COR-L47 (cell line): ENCODE results near the gene NEUROG3.

Source experiments
- DNase-seq: peaks from one replicate; lab custom pipeline; 2025; lab: John Stamatoyannopoulos, UW

The NEUROG3 gene, protein sequence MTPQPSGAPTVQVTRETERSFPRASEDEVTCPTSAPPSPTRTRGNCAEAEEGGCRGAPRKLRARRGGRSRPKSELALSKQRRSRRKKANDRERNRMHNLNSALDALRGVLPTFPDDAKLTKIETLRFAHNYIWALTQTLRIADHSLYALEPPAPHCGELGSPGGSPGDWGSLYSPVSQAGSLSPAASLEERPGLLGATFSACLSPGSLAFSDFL

DNA sequence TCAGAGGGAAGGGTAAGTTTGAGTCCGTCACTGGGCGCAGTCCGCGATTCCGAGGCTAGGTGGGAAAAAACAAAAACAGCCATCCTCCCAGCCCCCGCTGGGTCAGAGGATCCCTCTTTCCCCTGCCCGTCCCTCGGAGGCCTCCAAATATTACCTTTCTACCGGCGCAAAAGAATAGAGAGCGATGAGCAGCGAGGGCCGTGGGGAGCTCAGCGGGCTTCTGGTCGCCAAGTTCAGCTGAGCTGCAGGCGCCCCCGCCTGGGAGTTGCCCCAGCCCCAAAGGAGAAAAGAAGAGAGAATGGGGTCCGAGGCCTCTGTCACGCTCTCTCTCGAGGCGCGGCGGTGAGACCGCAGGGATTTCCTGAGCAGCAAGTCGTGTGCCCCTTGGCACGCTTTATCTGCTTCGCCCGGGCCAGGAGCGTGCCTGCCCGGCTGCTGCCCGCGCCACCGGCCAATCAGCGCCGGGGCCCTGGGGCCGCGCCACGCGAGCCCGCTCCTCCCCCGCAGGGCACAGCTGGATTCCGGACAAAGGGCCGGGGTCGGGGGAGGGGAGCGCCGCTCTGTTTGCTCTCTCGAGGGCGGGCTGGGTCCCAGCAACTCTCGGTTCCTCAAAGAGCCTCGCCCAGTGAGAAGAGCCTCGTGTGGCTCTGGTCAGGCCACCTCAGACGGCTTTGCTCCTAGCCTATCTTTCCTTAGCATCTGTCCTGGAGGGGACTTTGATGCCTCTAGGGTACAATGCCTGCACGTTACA lies at the start of gene NEUROG3:
NEUROG3 (minus strand) TSS at position 367 of the 751 bp plus-strand sequence. CDS start 379 bp downstream, outside the sequence.
- no peak for DNase-seq

DNA sequence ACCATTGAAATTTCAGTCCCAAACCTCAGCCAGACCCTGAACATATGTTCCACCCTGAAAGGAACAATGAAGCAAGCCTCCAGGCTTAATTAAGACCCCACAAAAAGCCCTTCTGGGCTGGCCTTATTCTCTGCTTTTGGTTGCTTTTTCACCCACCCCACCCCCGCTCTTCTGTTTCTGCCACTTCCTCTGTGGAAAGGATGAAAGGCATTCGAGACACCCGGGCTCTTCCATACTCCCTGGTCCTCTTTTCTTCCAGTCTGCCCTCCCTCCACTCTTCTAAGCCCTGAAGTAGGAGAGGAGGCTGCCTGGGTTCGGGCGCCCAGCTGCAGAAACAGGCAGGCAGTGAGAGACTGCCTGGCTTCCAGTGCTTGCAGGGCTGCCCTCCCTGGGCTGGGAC lies 47.4 kb upstream of the NEUROG3 start:
- no peak for DNase-seq

DNA sequence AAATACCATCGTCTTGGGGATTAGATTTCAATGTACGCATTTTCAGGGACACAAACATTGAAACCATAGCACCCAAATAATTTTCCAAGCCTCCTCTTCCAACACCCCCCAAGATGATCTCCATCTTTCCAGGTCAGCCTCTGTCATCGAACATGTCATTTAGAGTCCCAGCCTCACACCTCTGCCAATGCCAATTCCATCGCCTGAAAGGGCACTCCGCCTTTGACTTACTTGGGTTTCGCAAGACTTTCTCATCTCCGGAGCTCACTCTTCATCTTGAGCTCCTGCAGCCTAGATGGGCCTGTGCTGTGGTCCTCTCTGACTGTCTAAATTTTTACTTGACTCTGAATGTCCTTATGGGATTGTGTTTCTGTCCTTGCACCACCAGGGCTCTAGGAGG lies 46.4 kb upstream of the NEUROG3 start:
- DNase-seq: no peak

DNA sequence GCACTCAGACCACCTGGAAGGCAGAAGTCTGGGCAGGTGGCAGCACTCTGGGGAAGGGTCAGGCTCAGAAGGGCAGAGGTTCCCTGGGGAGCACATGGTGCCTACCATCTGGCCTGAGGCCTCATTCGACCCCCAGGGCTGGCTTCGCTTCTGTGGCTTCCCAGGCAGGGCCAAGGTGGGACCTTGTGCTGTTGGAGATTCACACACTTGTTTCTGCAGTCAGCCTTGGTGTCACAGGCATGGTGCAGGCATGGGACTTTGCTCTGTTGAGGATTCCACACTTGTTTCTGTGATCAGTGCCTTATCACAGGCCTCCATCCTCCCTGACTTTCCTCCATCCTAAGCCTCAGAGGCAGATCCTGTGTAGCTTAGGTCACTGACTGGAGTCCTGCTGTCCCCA lies 45.5 kb upstream of the NEUROG3 start:
- no peak for DNase-seq

DNA sequence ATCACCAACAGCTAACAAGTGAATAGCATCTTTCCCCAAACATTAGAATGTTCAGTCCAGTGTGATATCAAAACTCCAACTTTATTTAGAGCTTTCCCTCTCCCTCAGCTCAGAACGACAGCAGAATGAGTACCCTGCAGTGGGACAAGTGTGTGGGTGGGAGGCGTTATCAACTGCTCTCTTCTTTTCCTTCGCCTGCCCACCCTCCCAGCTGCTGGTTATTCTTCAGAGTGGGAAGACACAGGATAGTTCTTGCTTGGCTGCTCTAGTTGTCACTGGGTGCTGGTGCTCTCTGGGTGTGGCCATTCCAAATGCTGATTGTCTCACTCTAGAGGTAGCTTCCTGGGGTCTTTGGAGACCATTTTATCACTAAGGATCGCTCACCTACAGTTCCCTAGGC lies 43.1 kb upstream of the NEUROG3 start:
- no peak for DNase-seq

DNA sequence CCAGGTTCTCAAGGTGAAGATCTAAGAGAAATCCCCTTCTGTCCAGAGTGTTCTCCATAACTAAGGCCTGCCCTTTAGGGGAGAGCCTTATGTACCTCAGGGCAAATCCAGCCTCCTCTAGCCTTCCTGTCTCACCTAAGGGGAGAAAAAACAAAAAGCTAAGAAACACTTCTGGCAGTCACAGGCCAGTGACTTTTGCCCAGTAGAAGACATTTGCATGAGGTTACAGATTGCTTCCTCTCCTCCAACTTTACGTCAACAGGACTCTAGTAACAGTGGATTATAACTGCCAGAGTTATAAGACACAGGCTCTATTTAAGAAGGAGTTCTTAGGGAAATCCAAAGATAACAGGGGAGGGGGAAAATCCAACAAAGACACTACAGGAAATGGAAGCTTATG lies 40.9 kb upstream of the NEUROG3 start:
- no peak for DNase-seq

DNA sequence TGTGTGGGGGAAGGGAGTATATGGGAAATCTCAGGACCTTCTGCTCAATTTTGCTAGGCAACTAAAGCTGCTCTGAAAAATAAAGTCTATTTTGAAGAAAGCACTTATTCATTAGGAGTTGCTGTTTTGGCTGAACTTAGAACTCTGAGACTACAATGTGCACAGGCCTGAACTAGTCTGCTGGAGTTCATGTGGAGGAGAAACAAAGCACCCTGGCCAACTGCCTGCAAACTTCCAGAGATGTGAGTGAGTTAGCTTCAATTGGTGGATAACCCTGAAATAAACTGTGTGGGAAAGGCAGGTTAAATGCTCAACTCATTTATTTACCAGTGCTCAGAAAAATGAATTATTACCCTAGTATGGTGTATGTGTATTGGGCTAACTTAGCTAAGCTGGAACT lies 39.5 kb upstream of the NEUROG3 start:
- DNase-seq: no peak

DNA sequence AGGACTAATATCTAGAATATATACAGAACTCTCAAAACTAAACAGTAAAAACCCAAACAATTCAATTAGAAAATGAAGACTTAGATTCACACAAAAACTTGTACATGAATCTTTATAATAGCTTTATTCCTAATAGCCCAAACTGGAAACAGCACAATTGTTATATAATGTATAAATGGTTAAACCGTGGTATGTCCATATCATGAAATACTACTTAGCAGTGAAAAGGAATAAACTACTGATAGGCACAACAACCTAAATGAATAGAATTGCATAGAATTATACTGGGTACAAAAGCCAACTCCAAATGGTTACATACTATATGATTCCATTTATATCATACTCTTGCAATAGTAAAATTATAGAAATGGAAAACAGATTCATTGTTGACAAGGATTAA lies 35.9 kb upstream of the NEUROG3 start:
- DNase-seq: no peak

DNA sequence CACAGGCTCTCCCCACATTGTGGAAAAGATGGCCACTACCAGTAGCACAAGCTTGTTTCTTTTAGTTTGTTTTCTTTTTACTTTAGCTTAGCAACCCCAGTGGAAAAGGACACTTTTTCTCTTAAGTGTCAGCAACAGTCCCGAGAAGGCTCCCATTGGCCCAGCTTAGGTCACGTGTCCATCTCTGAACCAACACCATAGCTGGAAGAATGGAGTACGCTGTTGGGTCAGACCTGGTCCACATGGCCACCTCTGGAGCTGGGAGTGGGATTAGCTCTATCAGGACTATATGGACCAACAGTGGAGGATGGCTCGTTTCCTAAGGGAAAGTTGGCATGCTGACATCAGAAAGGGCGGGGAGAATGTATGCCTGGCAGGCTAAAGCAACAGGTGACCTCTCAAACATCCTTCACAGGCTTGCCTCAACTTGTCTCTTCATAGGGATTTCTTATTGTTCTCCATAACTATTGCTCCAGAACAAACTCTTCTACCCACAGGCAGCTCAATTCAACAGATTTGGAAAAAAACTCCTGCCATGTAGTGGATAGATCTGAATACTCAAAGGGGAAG lies 27.6 kb upstream of the NEUROG3 start:
- DNase-seq: no peak

DNA sequence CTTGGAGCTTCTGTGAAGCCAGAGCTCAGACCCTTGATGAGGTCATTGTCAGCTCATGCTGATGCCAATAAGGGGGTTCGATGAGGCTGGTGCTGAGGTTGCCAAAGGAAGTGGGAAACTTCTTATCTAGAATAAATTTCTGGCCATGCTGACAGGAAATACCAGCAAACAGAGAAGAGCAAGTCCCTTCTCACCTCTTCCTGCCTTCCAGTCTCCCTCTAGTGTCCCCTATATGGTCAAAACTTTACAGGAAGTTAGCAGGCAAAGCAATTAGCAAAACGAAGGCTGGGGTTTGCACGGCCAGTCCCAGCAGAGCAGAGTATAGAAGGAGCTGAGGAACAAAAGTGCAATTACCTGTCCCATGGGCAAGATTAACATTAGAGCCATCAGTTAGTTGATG lies 15.1 kb upstream of the NEUROG3 start:
- DNase-seq: no peak

DNA sequence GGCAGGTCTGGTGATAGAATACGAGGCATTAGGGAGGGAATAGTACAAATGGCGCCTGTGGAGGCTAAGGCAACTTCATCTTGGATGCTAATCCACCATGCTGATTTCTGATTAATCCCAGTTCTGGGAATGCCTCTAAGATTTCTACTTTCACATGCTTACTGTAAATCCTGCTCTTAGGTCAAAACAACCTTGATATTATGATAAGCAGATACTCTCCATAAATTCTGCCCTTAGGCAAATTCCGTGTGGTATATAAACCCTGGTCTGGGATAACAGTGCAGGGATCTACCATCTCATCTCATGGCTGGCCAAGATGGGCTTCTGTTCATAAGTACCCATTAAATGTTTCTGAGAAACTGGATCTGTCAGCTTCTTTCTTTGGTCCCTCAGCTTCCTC lies 11.4 kb upstream of the NEUROG3 start:
- no peak for DNase-seq

DNA sequence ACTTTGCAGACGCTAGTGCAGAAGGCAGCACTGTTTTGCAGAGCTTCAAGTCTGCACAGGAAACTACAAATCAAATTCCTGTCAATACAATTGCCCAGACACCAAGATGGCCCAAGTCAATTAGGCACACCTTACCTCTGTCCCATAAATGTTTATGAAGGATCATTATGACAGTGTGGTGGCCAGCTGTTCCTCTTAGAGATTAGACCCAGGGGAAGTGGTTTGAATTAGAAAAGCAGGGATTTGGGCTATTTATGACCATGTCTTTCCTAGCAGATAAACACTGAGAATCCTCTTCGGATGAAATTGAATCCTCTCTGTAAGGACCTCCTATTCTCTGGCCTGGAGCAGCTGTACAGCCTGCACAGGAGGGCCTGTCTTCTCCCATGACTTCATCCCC lies 9.9 kb upstream of the NEUROG3 start:
- DNase-seq: no peak

DNA sequence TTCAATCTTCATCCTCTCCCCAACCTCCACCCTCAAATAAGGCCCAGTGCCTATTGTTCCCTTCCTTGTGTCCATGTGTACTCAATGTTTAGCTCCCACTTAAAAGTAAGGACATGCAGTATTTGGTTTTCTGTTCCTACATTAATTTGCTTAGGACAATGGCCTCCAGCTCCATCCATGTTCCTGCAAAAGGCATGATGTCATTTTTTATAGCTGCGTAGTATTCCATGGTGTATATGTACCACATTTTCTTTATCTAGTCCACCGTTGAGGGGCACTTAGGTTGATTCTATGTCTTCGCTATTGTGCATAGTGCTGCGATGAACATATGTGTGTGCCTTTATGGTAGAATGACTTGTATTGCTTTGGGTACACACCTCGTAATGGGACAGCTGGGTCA lies 7.2 kb upstream of the NEUROG3 start:
- DNase-seq: no peak

DNA sequence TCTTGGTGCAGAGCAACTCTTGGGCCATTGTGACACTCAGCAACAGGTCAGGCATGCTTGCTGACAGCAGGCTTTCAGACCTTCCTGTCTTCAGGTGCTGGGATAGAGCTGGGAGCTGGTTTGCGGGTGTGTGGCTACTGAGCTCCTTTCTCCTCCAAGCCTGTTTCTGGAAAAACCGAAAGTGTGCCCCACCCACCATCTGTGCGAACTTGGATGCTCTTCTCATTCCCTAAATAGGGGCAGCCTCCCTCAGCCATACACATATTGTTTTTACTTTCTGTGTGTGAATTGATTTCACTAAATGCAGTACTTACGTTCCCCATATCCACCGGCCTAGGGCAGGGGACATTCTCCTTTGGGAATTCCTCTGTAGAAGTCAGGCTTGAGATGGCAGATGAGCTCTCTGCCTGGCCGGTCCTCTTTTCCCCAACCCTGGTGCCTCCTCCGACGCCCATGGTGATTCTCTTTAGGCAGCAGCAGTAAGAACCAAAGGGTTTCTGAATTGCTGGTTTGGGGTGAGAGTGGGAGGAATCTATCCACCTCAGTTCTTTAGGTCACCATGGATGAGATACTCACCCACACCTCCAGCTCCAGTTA lies 6.3 kb upstream of the NEUROG3 start:
- DNase-seq: no peak

DNA sequence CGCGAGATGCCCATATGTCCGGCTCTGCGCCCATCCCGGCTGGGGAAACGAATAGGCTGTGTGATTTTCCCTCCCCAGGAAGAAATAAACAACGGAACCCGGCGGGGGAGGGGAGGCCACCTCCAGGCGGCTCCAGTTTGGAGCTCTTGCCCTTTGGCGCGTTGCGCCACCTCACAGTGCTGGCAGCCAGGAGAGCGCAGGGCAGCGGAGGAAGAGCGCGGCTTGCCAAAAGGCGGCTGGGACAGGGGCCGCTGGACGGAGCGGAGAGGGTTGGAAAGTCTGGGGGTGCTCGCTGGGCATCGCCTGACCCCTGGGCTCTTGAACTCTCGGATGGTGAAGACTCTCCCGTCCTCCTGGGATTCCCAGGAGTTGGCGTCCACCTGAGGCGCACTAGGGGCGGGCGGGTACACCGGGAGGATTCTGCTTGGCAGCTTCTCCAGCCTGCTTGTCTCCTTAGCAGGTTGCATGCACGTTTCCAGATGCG lies 5.3 kb upstream of the NEUROG3 start:
- no peak for DNase-seq

DNA sequence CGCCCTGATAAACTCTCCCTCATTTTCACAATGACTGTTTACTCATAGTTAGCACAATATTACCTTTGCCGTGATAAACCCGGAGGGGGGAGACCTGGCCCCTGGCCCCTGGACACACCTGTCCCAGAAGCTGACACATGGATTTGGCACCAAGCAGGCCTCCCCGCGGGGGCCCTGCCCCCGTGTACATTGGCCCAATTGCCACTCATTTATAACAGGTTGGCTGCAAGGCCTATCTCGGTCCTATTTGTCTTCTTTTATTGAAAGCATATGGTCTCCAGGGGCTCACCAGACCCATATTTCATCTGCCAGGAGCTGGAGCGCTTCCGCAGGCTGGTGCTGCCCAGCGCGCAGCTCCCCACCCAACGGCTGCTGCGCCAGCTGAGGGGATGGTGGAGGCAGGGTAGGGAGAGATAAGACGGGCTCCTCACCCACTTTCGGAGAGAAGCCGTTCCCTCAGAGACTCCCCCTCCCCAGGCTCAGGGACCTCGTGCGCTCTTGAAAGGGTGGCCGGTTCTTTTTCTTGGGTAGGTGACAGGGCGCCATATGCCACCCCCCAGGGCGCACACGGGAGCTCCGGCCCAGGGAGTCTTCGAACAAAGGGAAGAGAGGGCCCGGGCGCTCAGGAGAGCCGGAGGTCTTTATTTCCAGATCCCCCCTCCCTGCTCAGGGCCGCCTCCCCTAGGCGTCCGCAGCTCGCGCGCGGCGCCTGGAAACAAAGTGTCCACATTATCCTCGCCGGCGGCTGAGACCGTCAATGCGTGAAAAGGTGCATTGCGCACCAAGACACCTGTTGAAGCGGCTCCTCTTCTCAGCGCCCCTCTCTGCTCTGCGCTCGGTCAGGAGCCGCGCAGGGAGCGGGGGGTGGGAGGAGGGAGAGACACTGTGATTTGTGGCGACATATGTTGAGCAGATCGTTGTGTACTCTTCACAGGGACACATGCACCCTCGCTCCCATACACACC lies 4.3 kb upstream of the NEUROG3 start:
- peak; percentile 48 for DNase-seq

DNA sequence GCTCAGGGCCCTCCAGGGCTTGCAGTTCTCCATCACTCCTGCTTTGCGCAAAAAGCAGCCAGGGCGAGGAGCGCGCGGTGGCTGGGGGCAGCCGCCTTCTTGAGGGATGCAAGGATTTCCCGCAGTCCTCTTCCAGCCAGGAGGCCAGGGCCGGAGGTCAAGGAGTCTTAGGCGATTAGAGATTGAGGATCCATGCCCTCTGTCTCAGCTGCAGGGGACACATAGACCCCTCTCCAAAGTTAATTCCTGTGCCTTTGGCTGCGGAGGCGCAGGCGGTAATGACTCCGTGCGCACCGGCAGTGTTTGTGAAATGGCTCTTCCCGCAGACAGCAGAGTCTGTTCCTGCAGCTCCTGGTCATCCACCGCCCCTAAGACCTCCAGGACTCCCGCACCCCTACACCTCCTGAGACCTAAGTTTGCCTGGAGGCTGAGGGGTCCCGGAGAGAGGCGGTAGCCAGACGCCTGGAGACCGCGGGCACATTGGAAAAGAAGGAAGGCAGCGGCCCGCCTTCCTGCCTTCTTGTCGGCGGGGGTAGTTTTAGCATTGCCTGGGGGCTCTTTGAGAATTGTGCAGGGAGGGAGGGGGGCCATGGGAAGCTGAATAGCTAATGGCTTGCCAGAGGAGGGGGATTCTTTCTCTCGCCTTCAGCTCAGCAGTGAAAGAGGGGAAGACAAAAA lies 3.3 kb upstream of the NEUROG3 start:
- DNase-seq: no peak

DNA sequence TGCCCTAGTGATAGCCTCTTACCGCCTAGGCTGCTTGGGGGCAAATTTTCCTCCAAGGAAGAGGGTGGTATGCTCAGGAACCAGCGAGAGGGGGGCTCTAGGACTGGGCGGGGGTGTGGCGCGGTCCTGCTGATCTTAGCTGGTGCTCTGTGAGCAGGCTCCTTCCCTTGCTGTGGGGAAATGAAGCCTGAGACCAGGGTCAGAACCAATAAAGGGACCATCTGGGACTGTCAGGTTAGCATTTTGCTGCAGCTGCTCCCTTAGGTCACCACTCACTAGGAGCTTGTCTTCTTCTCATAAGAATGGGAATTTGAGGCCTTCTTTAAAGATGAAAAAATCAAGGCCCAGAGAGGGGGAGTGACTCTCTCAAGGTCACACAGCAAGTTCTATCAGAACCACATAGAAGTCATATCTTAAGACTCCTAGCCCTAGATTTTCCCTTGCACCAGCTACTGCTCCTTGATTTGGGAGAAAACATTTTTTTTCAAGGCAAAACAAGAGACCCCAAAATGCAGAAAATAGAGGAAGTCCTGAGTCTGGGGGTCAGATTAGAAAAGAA lies 2.0 kb upstream of the NEUROG3 start:
- no peak for DNase-seq

DNA sequence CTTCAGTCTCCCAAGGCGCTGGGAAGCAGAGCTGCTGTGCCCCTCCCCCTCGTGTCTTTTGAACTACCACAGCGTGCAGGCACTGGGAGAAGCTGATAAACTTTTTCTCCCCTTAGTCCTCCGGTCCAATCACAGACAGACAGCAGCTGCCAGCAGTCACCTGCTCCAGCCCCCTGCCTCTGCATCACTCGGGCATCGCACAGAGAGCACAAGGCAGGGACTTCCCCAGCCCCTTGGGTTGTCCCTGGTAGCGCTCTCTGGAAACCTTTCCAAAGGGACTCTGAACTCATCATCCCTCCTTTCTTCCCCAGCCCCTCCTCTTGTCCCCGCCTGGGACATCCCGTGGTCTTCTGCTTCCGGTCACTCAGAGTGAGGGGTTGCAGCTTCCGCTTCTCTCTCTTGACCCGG lies 1.4 kb upstream of the NEUROG3 start:
- DNase-seq: no peak

DNA sequence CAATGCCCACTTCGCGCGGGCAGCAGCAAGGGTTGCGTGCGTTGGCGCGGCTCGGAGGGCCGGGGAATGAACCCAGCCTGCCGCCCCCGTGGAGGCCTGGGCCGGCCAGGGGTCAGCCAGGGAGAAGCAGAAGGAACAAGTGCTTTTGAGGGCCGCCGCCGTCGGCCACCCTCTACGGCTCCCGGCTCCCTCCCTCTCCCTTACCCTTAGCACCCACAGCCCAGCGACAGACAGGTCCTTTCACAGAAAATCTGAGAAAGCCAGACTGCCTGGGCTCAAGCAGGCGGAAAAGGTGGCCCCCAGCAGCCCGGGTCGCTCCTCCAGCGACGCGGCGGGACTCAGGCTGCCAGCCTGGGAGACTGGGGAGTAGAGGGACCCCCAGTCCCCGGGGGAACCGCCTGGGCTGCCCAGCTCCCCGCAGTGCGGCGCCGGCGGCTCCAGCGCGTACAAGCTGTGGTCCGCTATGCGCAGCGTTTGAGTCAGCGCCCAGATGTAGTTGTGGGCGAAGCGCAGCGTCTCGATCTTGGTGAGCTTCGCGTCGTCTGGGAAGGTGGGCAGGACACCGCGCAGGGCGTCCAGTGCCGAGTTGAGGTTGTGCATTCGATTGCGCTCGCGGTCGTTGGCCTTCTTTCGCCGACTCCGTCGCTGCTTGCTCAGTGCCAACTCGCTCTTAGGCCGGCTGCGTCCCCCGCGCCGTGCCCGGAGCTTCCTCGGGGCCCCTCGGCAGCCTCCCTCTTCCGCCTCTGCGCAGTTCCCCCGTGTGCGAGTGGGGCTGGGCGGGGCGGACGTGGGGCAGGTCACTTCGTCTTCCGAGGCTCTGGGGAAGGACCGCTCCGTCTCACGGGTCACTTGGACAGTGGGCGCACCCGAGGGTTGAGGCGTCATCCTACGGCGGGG lies 815 bp downstream of the NEUROG3 start:
- DNase-seq: no peak
